Ascending aorta (tissue), 2 donors: ENCODE measurements around the gene GPR153. TPM values are rescaled to one million over a fixed set of nuclear protein-coding genes. Genes with fewer than 3 reads are reported as not detected.

Source experiments
- DNase-seq, 2 donors: peaks; one replicate each; pipeline ENCODE4 v3.0.0-alpha.2; 2019; ENCODE audit warnings: low spot score in 2 of 2
- H3K27ac ChIP-seq, 2 donors: fragments of 200-600 bp; sonication (generic); one replicate each; pipeline ENCODE4 v1.5.1; 2016 to 2017; ENCODE audit warnings: mild to moderate bottlenecking in 1 of 2
- H3K27me3 ChIP-seq: fragments of 200-600 bp; sonication (generic); one replicate; pipeline ENCODE4 v1.5.1; 2017
- H3K36me3 ChIP-seq, 2 donors: fragments of 200-600 bp; sonication (generic); one replicate each; pipeline ENCODE4 v1.5.1; 2016
- H3K4me1 ChIP-seq, 2 donors: fragments of 200-600 bp; sonication (generic); one replicate each; pipeline ENCODE4 v1.5.1; 2016 to 2017; ENCODE audit warnings: mild to moderate bottlenecking in 1 of 2
- H3K4me3 ChIP-seq, 2 donors: fragments of 200-600 bp; sonication (generic); one replicate each; pipeline ENCODE4 v1.5.1; 2016 to 2017; ENCODE audit warnings: mild to moderate bottlenecking in 1 of 2
- H3K9me3 ChIP-seq, 2 donors: fragments of 200-600 bp; sonication (generic); one replicate each; pipeline ENCODE4 v1.5.1; 2016
- CTCF ChIP-seq, 3 experiments: fragments of 200-600 bp in 2 of 3; fragments of 450-650 bp in 1 of 3; sonication (generic) in 2 of 3; IDR thresholded peaks; one replicate each; pipeline ENCODE4 v1.5.1; 2016 to 2019; ENCODE audit warnings: antibody characterized with exemption in 3 of 3, mild to moderate bottlenecking in 1 of 3, moderate library complexity in 1 of 3
- intact Hi-C: fragments of 100-400 bp; cut with DNase I; formaldehyde crosslinking; loops from one replicate; pipeline ENCODE4 v1.15.1; 2023
- total RNA-seq: library from RNA; depleted of rRNA; stranded (reverse); fragments of >200 nt; gene quantifications from one replicate; pipeline ENCODE4 v1.1.0, GENCODE V29; 2016

GPR153 gene
- total RNA-seq, 1 donor from 2014 or later: 24.3 TPM

GRCh38 chr1:6270401-6270800 is 9.5 kb upstream of the GPR153 start:
- no peak for DNase-seq
- Histone ChIP-seq H3K4me1 (no peaks in the 10 kb centered on the region), H3K4me3 (no peak overlapping the region), H3K27me3 (no peaks in the 10 kb centered on the region), H3K27ac (no peak overlapping the region), H3K9me3 (no peaks in the 10 kb centered on the region), H3K36me3 (no peaks in the 10 kb centered on the region)
- no peak for TF ChIP-seq CTCF (IDR thresholded peaks at IDR 0.05)
- intact Hi-C loops: no loop called here

GRCh38 chr1:6269720-6270400 is 9.0 kb upstream of the GPR153 start:
- no peak overlapping the region for H3K27ac ChIP-seq
- H3K9me3 ChIP-seq: no peaks in the 10 kb centered on the region
- no peak for TF ChIP-seq CTCF (IDR thresholded peaks at IDR 0.05)
- no peaks in the 10 kb centered on the region for H3K4me1 ChIP-seq
- no peak for DNase-seq
- no peak overlapping the region for H3K4me3 ChIP-seq
- no peaks in the 10 kb centered on the region for H3K36me3 ChIP-seq
- H3K27me3 ChIP-seq: no peaks in the 10 kb centered on the region
- intact Hi-C loops: no loop called here

- intact Hi-C loops: no loop called here
- no peak for TF ChIP-seq CTCF (IDR thresholded peaks at IDR 0.05)
- no peaks in the 10 kb centered on the region for H3K36me3 ChIP-seq
- H3K27ac ChIP-seq: no peak overlapping the region
- no peak for DNase-seq
- no peaks in the 10 kb centered on the region for H3K9me3 ChIP-seq
- H3K4me1 ChIP-seq: no peaks in the 10 kb centered on the region
- H3K4me3 ChIP-seq: no peak overlapping the region
- no peaks in the 10 kb centered on the region for H3K27me3 ChIP-seq
Measured at GRCh38 chr1:6269296-6269695, 8.4 kb upstream of the GPR153 start.

GRCh38 chr1:6268415-6268814 is 7.5 kb upstream of the GPR153 start:
- intact Hi-C loops: no loop called here
- no peak overlapping the region for H3K27ac ChIP-seq
- no peaks in the 10 kb centered on the region for H3K27me3 ChIP-seq
- H3K36me3 ChIP-seq: no peaks in the 10 kb centered on the region
- no peak for TF ChIP-seq CTCF (IDR thresholded peaks at IDR 0.05)
- H3K9me3 ChIP-seq: no peaks in the 10 kb centered on the region
- DNase-seq: no peak
- no peak overlapping the region for H3K4me3 ChIP-seq
- no peaks in the 10 kb centered on the region for H3K4me1 ChIP-seq

GRCh38 chr1:6267686-6268322 is 6.9 kb upstream of the GPR153 start:
- Histone ChIP-seq H3K9me3 (no peaks in the 10 kb centered on the region), H3K27ac (no peak overlapping the region), H3K4me1 (no peaks in the 10 kb centered on the region), H3K27me3 (no peaks in the 10 kb centered on the region), H3K4me3 (no peak overlapping the region), H3K36me3 (no peaks in the 10 kb centered on the region)
- TF ChIP-seq CTCF (IDR thresholded peaks at IDR 0.05): no peak
- intact Hi-C loops: no loop called here
- DNase-seq: no peak
